ENCODE results near the gene SP6.

Gene SP6

DNA sequence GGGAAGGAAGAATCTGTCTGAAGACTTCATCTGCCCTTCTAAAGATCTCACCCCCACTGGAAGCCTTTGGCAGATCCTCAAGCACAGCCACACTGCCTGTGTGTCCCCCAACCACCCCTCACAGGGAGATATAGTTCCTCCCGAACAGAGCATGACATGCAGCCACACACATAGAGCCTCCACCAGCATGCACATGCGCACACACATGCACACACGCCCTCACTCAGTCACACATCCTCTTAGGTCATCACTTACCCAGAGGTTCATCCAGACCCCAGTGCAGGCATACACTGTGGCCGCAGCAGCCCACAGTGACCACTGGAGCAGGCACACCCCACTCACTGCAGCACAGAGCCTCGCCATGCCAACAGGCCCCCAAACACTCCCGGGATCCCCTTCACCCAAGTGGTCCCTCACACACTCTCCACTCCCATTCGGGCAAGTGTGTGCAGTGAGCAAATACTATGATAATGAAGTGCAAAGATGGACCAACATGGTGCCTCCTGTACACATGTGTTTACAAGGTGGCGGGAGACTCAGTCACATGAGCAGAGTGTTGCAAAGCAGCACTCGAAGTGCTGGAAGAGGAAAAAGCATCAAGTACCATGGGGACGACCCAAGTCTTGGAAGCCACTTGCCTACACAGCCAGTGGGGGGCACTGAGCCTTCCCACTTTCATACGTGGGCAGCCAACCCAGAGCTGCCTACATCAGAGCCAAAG is 17.0 kb upstream of the SP6 start:
- no peak for TF ChIP-seq POLR2A (IDR thresholded peaks at IDR 0.05; ENCODE audit: low read depth, low read length)
- no peak for TF ChIP-seq TAF1 (IDR thresholded peaks at IDR 0.05; ENCODE audit: borderline replicate concordance, low read depth, low read length)
- no peak for TF ChIP-seq POLR2AphosphoS5 (IDR thresholded peaks at IDR 0.05; ENCODE audit: low read depth, low read length)
- FAIRE-seq (no peak), DNase-seq (ENCODE audit: insufficient read length) (no peak)

DNA sequence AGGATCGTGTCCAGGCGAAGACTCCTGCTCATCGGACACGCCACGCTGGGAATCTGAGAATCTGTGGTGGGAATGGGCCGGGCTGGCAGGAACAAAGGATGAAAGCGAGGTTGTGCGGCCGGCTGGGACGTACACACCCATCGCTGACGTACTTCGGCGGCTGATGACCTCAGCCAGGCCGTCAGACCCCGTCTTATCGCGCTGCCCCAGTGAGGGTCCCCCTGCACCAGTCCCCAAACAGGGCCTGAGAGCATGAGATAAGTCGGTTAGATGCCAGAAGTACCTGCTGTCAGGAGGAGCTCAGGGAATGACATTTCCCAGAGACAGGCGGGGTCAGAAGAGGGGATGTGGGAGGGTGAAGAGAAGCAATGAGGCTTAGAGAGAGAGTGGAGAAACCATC is 16.0 kb upstream of the SP6 start:
- FAIRE-seq (no peak), DNase-seq (ENCODE audit: insufficient read length) (no peak)
- TF ChIP-seq POLR2A (IDR thresholded peaks at IDR 0.05; ENCODE audit: low read depth, low read length) (no peak), TAF1 (IDR thresholded peaks at IDR 0.05; ENCODE audit: borderline replicate concordance, low read depth, low read length) (no peak), POLR2AphosphoS5 (IDR thresholded peaks at IDR 0.05; ENCODE audit: low read depth, low read length) (no peak)

DNA sequence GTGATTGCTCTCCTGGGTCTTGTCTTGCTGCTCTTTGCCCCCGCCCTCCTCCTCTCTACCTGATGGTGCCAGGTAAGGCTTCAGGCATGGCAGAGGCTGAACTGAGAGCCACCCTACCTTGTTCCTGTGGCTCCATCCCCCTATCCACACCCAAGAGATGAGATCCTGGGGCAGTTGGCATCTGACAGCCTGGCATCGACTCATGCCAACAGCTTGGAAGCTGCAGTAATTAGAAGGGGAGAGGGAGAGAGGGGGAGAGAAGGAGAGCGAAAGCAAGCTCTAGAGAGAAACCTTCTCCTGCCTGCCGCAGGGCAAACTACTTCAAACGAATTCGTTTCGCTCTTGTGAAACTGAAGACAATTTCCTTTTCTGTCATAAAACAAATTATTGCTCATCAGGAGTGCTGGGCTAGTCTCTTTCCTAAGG is 13.8 kb upstream of the SP6 start:
- DNase-seq (ENCODE audit: insufficient read length) (no peak), FAIRE-seq (no peak)
- no peak for TF ChIP-seq TAF1 (IDR thresholded peaks at IDR 0.05; ENCODE audit: borderline replicate concordance, low read depth, low read length)
- no peak for TF ChIP-seq POLR2AphosphoS5 (IDR thresholded peaks at IDR 0.05; ENCODE audit: low read depth, low read length)
- no peak for TF ChIP-seq POLR2A (IDR thresholded peaks at IDR 0.05; ENCODE audit: low read depth, low read length)

DNA sequence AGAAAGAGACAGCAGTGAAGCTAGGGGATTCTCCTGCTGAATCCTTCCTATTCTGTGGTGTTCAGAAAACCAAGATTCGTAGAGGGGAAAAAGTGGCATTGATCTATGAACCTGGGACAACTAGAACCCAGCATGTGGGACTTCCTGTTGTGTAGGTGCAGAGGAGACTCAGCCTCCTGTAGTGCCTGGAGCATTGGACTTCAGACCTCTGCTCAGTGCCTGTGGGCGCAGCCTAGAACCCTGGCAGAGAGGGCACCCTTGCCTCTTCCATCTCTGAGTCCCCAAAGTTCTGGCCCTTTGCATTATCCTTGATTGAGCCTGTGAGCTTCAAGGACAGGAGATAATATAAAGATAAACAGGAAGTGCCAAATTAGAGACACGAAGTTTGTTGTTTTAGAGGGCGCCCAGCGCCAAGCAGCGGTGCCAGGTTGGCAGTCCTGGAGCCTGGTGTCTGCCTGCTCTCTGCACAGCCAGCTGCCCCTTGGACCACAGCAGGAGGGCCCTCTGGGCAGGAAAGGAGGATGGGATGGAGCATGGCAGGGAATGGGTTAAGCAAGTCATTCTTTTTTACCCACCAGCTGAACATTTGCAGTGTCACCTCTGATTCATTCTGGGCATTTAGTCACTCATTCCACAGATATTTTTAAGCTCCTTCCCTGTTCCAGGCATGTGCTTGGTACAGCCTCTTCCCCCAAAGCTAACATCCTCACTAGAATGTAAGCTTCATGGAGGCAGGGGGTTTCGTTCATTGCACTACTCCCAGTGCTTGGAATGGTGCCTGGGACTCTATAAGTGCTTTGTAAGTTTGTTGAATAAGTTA is 11.9 kb upstream of the SP6 start:
- no peak for FAIRE-seq

DNA sequence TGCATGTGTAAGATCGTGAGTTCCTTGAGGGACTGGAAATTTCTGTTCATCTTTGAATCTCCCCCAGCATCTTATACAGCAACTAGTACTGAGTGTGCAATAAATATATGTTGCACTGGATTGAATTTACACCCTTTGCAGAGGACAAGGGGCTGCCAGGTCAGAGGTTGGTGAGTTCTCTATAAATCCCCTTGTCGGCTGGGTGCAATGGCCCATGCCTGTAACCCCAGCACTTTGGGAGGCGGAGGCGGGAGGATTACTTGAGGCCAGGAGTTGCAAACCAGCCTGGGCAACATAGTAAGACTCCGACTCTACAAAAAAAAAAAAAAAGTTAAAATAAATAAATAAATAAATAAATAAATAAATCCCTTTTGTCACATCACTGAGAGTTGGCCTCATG is 9.4 kb upstream of the SP6 start:
- no peak for FAIRE-seq
- DNase-seq (ENCODE audit: insufficient read length), result no peak
- TF ChIP-seq TAF1 (IDR thresholded peaks at IDR 0.05; ENCODE audit: borderline replicate concordance, low read depth, low read length) (no peak), POLR2AphosphoS5 (IDR thresholded peaks at IDR 0.05; ENCODE audit: low read depth, low read length) (no peak), POLR2A (IDR thresholded peaks at IDR 0.05; ENCODE audit: low read depth, low read length) (no peak)

More for the DNA sequence above, 11.9 kb upstream of the SP6 start:
- DNase-seq (ENCODE audit: insufficient read length), result no peak
- TF ChIP-seq POLR2AphosphoS5 (IDR thresholded peaks at IDR 0.05; ENCODE audit: low read depth, low read length), result no peak
- no peak for TF ChIP-seq TAF1 (IDR thresholded peaks at IDR 0.05; ENCODE audit: borderline replicate concordance, low read depth, low read length)
- TF ChIP-seq POLR2A (IDR thresholded peaks at IDR 0.05; ENCODE audit: low read depth, low read length), result no peak

DNA sequence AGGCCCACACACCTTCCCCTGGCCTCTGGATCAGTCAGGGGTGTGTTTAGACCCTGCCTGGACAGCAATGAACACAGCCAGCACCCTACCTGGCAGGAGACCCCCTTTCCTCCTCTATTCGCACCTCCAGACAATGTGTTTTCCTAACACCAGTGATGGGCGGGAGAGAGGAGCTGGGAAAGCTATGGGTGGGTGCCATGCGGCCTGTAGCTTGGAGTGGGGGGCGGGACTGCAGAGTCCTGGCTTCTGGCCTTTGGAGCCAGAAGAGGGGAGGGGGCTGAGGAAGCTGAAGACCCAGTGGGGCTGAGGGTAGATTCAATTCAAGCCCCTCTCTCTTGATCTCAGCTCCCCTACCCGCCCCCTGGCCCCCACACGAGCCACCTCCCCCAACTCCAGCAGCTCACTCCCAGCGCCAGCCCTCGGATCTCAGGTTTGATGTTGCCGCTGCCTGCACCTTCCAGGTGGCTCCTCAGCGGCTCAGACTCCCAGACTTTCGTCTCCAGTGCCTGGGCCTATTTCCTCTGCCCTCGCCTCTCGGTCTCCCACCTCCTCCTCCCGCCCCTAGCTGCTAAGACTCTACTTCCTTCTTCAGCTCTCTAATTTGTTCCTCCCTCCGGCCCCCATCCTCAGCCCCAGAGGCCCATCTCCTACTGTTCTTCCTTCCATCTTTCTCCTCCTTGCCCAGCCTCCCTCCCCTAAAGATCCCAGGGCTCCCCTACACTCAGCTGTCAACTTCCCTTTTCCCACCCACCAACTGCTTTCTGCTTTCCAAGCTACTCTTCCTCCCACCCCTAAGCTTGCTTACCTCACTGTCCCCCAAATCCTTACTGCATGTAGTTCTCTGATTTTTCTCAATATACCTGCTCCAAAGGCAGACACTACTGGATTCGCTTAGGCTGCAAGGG is 6.8 kb upstream of the SP6 start:
- FAIRE-seq (no peak), DNase-seq (ENCODE audit: insufficient read length) (no peak)
- no peak for TF ChIP-seq POLR2A (IDR thresholded peaks at IDR 0.05; ENCODE audit: low read depth, low read length)
- no peak for TF ChIP-seq TAF1 (IDR thresholded peaks at IDR 0.05; ENCODE audit: borderline replicate concordance, low read depth, low read length)
- no peak for TF ChIP-seq POLR2AphosphoS5 (IDR thresholded peaks at IDR 0.05; ENCODE audit: low read depth, low read length)

DNA sequence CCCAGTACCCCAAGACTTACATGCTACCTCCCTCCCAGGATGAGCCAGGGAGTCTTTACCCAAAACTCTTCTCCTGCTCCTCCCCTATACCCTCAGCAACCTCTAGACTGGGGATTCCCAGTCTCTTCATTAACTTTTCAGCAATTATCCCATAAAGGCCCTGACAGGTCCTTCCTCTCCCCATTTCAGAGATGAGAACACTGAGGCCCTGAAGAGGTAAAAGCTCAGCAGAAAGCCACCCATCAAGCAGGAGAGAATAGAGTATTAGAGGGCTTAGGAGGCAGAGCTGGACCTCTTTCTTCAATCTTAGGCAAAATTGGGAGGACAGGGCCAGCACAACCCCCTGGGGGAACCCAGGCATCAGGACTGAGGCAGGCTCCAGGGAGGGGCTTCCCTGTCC is 5.9 kb upstream of the SP6 start:
- no peak for DNase-seq (ENCODE audit: insufficient read length)
- no peak for FAIRE-seq
- TF ChIP-seq POLR2AphosphoS5 (IDR thresholded peaks at IDR 0.05; ENCODE audit: low read depth, low read length) (no peak), TAF1 (IDR thresholded peaks at IDR 0.05; ENCODE audit: borderline replicate concordance, low read depth, low read length) (no peak), POLR2A (IDR thresholded peaks at IDR 0.05; ENCODE audit: low read depth, low read length) (no peak)

DNA sequence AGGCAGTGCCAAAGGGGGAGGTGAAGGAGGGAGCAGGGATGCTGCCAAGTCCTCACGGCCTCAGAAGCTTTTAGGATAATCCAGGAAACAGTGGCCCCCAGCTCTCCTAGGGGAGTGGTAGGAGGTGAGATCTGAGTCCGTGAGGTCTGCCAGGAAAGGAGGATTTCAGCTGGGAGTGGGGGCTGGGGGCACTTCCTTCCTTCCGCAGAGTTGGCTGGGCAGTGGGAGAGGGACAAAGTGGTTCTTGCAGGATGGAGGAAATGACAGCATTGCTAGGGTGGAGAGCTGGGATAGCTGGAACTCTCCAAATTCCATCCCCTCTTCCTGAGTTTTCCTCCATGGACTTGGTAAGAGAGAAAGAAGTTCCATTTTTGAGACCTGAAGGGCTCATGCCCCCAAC is 4.8 kb upstream of the SP6 start:
- FAIRE-seq (no peak), DNase-seq (ENCODE audit: insufficient read length) (no peak)
- no peak for TF ChIP-seq POLR2A (IDR thresholded peaks at IDR 0.05; ENCODE audit: low read depth, low read length)
- TF ChIP-seq POLR2AphosphoS5 (IDR thresholded peaks at IDR 0.05; ENCODE audit: low read depth, low read length), result no peak
- no peak for TF ChIP-seq TAF1 (IDR thresholded peaks at IDR 0.05; ENCODE audit: borderline replicate concordance, low read depth, low read length)

DNA sequence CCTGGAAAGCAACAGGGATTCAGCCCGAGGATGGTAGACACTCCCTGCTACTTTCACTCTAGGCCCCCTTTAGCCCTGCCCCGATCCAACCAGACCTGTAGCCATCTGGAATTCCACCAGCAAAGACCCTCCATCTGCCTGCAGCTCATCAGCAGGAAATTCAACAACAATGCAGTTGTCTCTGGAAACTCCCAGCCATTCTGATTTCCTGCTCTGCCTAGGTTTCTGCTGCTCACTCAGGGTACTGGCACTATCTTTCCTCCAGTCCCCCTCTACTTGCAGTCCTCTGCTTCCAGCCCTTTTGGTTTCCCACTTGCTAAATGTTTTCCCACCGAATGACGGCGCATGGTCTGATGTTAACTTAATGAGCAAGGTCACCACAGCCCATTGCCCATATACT is 2.7 kb upstream of the SP6 start:
- TF ChIP-seq TAF1 (IDR thresholded peaks at IDR 0.05; ENCODE audit: borderline replicate concordance, low read depth, low read length), result no peak
- TF ChIP-seq POLR2AphosphoS5 (IDR thresholded peaks at IDR 0.05; ENCODE audit: low read depth, low read length), result no peak
- TF ChIP-seq POLR2A (IDR thresholded peaks at IDR 0.05; ENCODE audit: low read depth, low read length), result no peak
- FAIRE-seq, result no peak
- DNase-seq (ENCODE audit: insufficient read length), result no peak

DNA sequence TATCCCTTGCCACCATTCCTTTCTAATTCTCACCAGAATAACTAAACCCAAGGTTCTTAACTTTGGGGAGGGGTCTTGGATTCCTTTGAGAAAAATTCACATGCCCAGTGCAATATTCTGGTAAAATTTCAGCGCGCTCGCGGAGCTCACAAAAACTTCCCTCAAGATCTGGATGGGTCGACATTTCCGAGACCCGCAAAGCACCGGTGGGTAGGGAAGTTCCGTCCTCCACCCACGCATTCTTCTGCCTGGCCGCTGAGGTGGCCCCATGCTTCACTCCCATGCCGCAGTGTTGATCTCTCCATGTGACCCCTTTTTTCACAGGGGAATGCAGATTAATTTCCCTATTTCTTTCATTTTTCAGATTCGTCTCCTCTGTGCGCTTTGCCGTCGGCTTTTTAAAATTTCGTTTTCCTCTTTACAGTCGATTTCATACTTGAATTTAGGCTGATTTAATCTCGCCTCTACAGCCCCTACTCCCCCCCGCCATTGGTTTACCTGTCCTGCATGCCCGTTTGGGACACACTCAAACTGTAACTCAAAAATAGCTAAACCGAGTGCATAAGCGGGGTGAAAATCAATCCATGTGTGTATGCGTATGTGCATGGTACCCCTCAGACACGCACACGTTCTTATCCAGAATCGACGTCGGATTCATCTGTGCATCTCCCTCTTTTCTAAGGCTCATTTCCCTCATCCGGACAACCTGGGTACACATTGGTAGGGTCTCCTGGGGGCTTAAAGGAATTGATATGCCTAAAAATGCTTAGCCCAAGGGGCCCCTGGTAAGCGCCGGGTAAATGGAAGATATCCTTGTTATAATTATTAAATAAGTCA is 1.4 kb upstream of the SP6 start:
- DNase-seq (ENCODE audit: insufficient read length), result no peak
- no peak for TF ChIP-seq TAF1 (IDR thresholded peaks at IDR 0.05; ENCODE audit: borderline replicate concordance, low read depth, low read length)
- no peak for TF ChIP-seq POLR2A (IDR thresholded peaks at IDR 0.05; ENCODE audit: low read depth, low read length)
- TF ChIP-seq POLR2AphosphoS5 (IDR thresholded peaks at IDR 0.05; ENCODE audit: low read depth, low read length), result no peak
- no peak for FAIRE-seq

Measured in GM12892 (cell line).